LNCaP clone FGC (cell line): ENCODE measurements around the gene NFU1.

Experiments
- DNase-seq: peaks from one replicate; pipeline ENCODE4 v3.0.0-alpha.2; 2011; ENCODE audit warnings: low read depth
- H3K4me3 ChIP-seq: 2 replicates; pipeline ENCODE4 v1.5.1; 2011; ENCODE audit warnings: mild to moderate bottlenecking, low read depth, low read length, control low read depth
- CTCF ChIP-seq: IDR thresholded peaks from 2 replicates; pipeline ENCODE4 v1.5.1; 2012; ENCODE audit warnings: mild to moderate bottlenecking; ENCODE audit not compliant: control insufficient read depth, insufficient read depth; ENCODE audit errors: extremely low read depth

NFU1 gene

GRCh38 chr2:69436938-69437750, at the start of gene NFU1:
Gene NFU1, minus strand, starts transcription at chr2:69437435. Its CDS starts 13 bp downstream, at chr2:69437422.
- DNase-seq, result no peak
- TF ChIP-seq CTCF, result peak; percentile 20

GRCh38 chr2:69483696-69484095, 46.5 kb upstream of the NFU1 start:
- no peak overlapping the region for H3K4me3 ChIP-seq
- no peak for TF ChIP-seq CTCF
- DNase-seq, result peak; percentile 94

More at GRCh38 chr2:69436938-69437750, at the start of gene NFU1:
- H3K4me3 ChIP-seq, result peak within 1 kb of the TSS; percentile 49

GRCh38 chr2:69483024-69483423, 45.8 kb upstream of the NFU1 start:
- no peak for DNase-seq
- H3K4me3 ChIP-seq, result no peak overlapping the region
- no peak for TF ChIP-seq CTCF

- H3K4me3 ChIP-seq, result no peak overlapping the region
- no peak for DNase-seq
- TF ChIP-seq CTCF, result no peak
Observed at GRCh38 chr2:69482471-69482870, 45.2 kb upstream of the NFU1 start.

- TF ChIP-seq CTCF, result no peak
- no peak overlapping the region for H3K4me3 ChIP-seq
Observed at GRCh38 chr2:69481421-69481820, 44.2 kb upstream of the NFU1 start.

GRCh38 chr2:69477627-69478026, 40.4 kb upstream of the NFU1 start:
- DNase-seq, result no peak
- no peak for TF ChIP-seq CTCF
- no peak overlapping the region for H3K4me3 ChIP-seq

More at GRCh38 chr2:69481421-69481820, 44.2 kb upstream of the NFU1 start:
- no peak for DNase-seq

GRCh38 chr2:69474688-69475087, 37.5 kb upstream of the NFU1 start:
- DNase-seq, result no peak
- no peak overlapping the region for H3K4me3 ChIP-seq
- TF ChIP-seq CTCF, result no peak
